HL-60 (cell line): ENCODE data around the gene CHRNG.
"Not testable (repeated sequence)": the region's sequence is repeated elsewhere in the genome, so short reads cannot be mapped to it uniquely, and the experiment has no call there.

Experiments
- CTCF ChIP-seq: IDR thresholded peaks from one replicate; pipeline ENCODE4 v1.5.1; 2011; ENCODE audit warnings: low read length, control low read depth, inconsistent platforms; ENCODE audit not compliant: insufficient read depth
- GABPA ChIP-seq: IDR thresholded peaks from 2 replicates; pipeline ENCODE4 v1.6.1; 2012; ENCODE audit warnings: low read depth
- POLR2AphosphoS5 ChIP-seq: IDR thresholded peaks from 2 replicates; pipeline ENCODE4 v1.6.1; 2012; ENCODE audit warnings: low read depth
- REST ChIP-seq: IDR thresholded peaks from 2 replicates; pipeline ENCODE4 v1.6.1; 2012; ENCODE audit warnings: low read depth; ENCODE audit not compliant: insufficient replicate concordance
- SPI1 ChIP-seq: IDR thresholded peaks from 2 replicates; pipeline ENCODE4 v1.6.1; 2012; ENCODE audit warnings: low read depth, mild to moderate bottlenecking, borderline replicate concordance

GRCh38 chr2:232570481-232570880, 31.0 kb downstream of the CHRNG start:
- TF ChIP-seq CTCF, POLR2AphosphoS5, GABPA, REST, SPI1: not testable (repeated sequence)
